H1 (cell line): ENCODE data around the gene ZFP2. TPM values are rescaled to one million over a fixed set of nuclear protein-coding genes. Genes with fewer than 3 reads are reported as not detected.

Experiments used
- CTCF ChIA-PET: fragments of 300-600 bp; sonication (Branson Sonifier 250); formaldehyde crosslinking; loops from one replicate; lab custom pipeline; 2021; ENCODE audit not compliant: partially characterized antibody; lab: Charles Lee
- POLR2A ChIA-PET: fragments of 300-600 bp; sonication (Branson Sonifier 250); formaldehyde crosslinking; loops from one replicate; lab custom pipeline; 2021; ENCODE audit warnings: inconsistent platforms; ENCODE audit not compliant: partially characterized antibody; lab: Charles Lee
- DNase-seq, 2 experiments: peaks; one replicate each; pipeline versions ENCODE4 v3.0.0 to v3.0.0-alpha.2; 2010 to 2022; ENCODE audit warnings: low spot score in 2 of 2, low read depth in 1 of 2, mixed read lengths in 1 of 2
- FAIRE-seq: peaks from 2 replicates; lab custom pipeline; 2011; peaks lifted over from hg19 to GRCh38; lab: Jason Lieb, UNC
- H2AFZ ChIP-seq: 2 replicates; pipeline ENCODE4 v1.8.1; 2012; ENCODE audit warnings: low read length, inconsistent platforms
- H2AK5ac ChIP-seq: 2 replicates; pipeline ENCODE4 v1.6.1; 2013; ENCODE audit warnings: low read depth, low read length
- H2BK120ac ChIP-seq: replicated peaks from 2 replicates; pipeline ENCODE3; 2013; ENCODE audit warnings: low read depth, low read length, inconsistent platforms
- H2BK12ac ChIP-seq: 2 replicates; pipeline ENCODE4 v1.6.1; 2013; ENCODE audit warnings: low read depth, low read length
- H2BK15ac ChIP-seq: 2 replicates; pipeline ENCODE4 v1.6.1; 2013; ENCODE audit warnings: low read length
- H2BK20ac ChIP-seq: 2 replicates; pipeline ENCODE4 v1.6.1; 2013; ENCODE audit warnings: low read length
- H2BK5ac ChIP-seq: 2 replicates; pipeline ENCODE4 v1.6.1; 2013; ENCODE audit warnings: low read depth, low read length
- H3K14ac ChIP-seq: 2 replicates; pipeline ENCODE4 v1.6.1; 2013; ENCODE audit warnings: inconsistent platforms; ENCODE audit not compliant: insufficient read length
- H3K18ac ChIP-seq: 2 replicates; pipeline ENCODE4 v1.6.1; 2013; ENCODE audit warnings: low read length; ENCODE audit errors: extremely low read depth
- H3K23ac ChIP-seq: 2 replicates; pipeline ENCODE4 v1.6.1; 2013; ENCODE audit warnings: inconsistent platforms; ENCODE audit not compliant: insufficient read length
- H3K23me2 ChIP-seq: 2 replicates; pipeline ENCODE4 v1.6.1; 2013; ENCODE audit warnings: low read depth, low read length
- H3K27ac ChIP-seq: 2 replicates; pipeline ENCODE4 v1.6.1; 2011; ENCODE audit warnings: low read depth, low read length, inconsistent platforms
- H3K27me3 ChIP-seq, 4 experiments: replicated peaks in 1 of 4; 1 replicate in 1 of 4; 2 replicates in 3 of 4; pipeline versions ENCODE4 v1.6.1 to v1.8.1; 2011 to 2013; ENCODE audit warnings: low read length in 3 of 4, mild to moderate bottlenecking in 3 of 4, inconsistent platforms in 2 of 4, mixed read lengths in 2 of 4, moderate library complexity in 1 of 4; ENCODE audit not compliant: control insufficient read depth in 3 of 4, insufficient read depth in 3 of 4; ENCODE audit errors: extremely low read depth in 1 of 4
- H3K36me3 ChIP-seq, 4 experiments: 2 replicates each; pipeline versions ENCODE4 v1.6.1 to v1.8.1; 2011 to 2013; ENCODE audit warnings: mild to moderate bottlenecking in 4 of 4, low read length in 3 of 4, moderate library complexity in 2 of 4, control low read depth in 1 of 4, inconsistent platforms in 1 of 4; ENCODE audit not compliant: insufficient read depth in 4 of 4, control insufficient read depth in 2 of 4
- H3K4ac ChIP-seq: replicated peaks from 2 replicates; pipeline ENCODE3; 2013; ENCODE audit warnings: low read length, low read depth, mixed read lengths, inconsistent platforms; ENCODE audit not compliant: insufficient read length
- H3K4me1 ChIP-seq, 4 experiments: replicated peaks in 1 of 4; 1 replicate in 1 of 4; 2 replicates in 3 of 4; pipeline versions ENCODE4 v1.6.1 to v1.8.1; 2011 to 2013; ENCODE audit warnings: low read length in 3 of 4, inconsistent platforms in 2 of 4, mixed read lengths in 1 of 4; ENCODE audit not compliant: insufficient read depth in 4 of 4, control insufficient read depth in 3 of 4
- H3K4me2 ChIP-seq, 2 experiments: 2 replicates each; pipeline versions ENCODE4 v1.6.1 to v1.8.1; 2011 to 2013; ENCODE audit warnings: low read depth in 2 of 2, low read length in 2 of 2, control low read depth in 1 of 2, inconsistent platforms in 1 of 2, mild to moderate bottlenecking in 1 of 2; ENCODE audit not compliant: insufficient read depth in 1 of 2
- H3K4me3 ChIP-seq, 4 experiments: fragments of 200-600, 300-600 bp in 1 of 4; sonication (generic), shearing (Covaris generic), sonication (Bioruptor Twin) in 1 of 4; 2 replicates each; pipeline versions ENCODE4 v1.5.1 to v1.8.1; 2011 to 2016; ENCODE audit warnings: low read length in 4 of 4, low read depth in 3 of 4, control low read depth in 2 of 4, inconsistent platforms in 2 of 4, mild to moderate bottlenecking in 2 of 4, mixed read lengths in 1 of 4, moderate library complexity in 1 of 4; ENCODE audit not compliant: insufficient read depth in 2 of 4; ENCODE audit errors: extremely low read depth in 1 of 4
- H3K56ac ChIP-seq: replicated peaks from 2 replicates; pipeline ENCODE3; 2013; ENCODE audit warnings: low read depth, mild to moderate bottlenecking, mixed read lengths, low read length, inconsistent platforms; ENCODE audit not compliant: insufficient read length
- H3K79me1 ChIP-seq: 2 replicates; pipeline ENCODE4 v1.6.1; 2013; ENCODE audit warnings: low read depth, low read length, control low read depth
- H3K79me2 ChIP-seq, 2 experiments: 2 replicates each; pipeline versions ENCODE4 v1.6.1 to v1.8.1; 2012 to 2013; ENCODE audit warnings: low read length in 2 of 2, mild to moderate bottlenecking in 2 of 2, inconsistent platforms in 1 of 2; ENCODE audit not compliant: insufficient read depth in 2 of 2, control insufficient read depth in 1 of 2
- H3K9ac ChIP-seq, 4 experiments: replicated peaks in 1 of 4; 1 replicate in 1 of 4; 2 replicates in 3 of 4; pipeline versions ENCODE4 v1.6.1 to v1.8.1; 2011 to 2013; ENCODE audit warnings: low read depth in 3 of 4, low read length in 3 of 4, control low read depth in 2 of 4, mild to moderate bottlenecking in 2 of 4, moderate library complexity in 2 of 4, inconsistent platforms in 1 of 4; ENCODE audit errors: extremely low read depth in 1 of 4
- H3K9me3 ChIP-seq, 2 experiments: 2 replicates each; pipeline versions ENCODE4 v1.6.1 to v1.8.1; 2012 to 2013; ENCODE audit warnings: mild to moderate bottlenecking in 2 of 2, moderate library complexity in 2 of 2, control low read depth in 1 of 2, inconsistent platforms in 1 of 2, low read depth in 1 of 2, low read length in 1 of 2, mixed read lengths in 1 of 2; ENCODE audit not compliant: insufficient read depth in 2 of 2
- H4K20me1 ChIP-seq, 2 experiments: replicated peaks in 1 of 2; 2 replicates each; pipeline versions ENCODE3 to v1.8.1; 2011 to 2013; ENCODE audit warnings: inconsistent platforms in 2 of 2, low read length in 2 of 2, mild to moderate bottlenecking in 1 of 2; ENCODE audit not compliant: insufficient read depth in 2 of 2, control insufficient read depth in 1 of 2
- H4K5ac ChIP-seq: 2 replicates; pipeline ENCODE4 v1.6.1; 2013; ENCODE audit warnings: low read length, low read depth, mixed read lengths, inconsistent platforms; ENCODE audit not compliant: insufficient read length
- H4K8ac ChIP-seq: 2 replicates; pipeline ENCODE4 v1.8.0; 2013; ENCODE audit warnings: mild to moderate bottlenecking, moderate library complexity, low read length, inconsistent platforms; ENCODE audit not compliant: insufficient read depth; ENCODE audit errors: extremely low read depth
- H4K91ac ChIP-seq: replicated peaks from 2 replicates; pipeline ENCODE3; 2013; ENCODE audit warnings: low read length, mixed read lengths, inconsistent platforms; ENCODE audit not compliant: insufficient read length
- BACH1 ChIP-seq: IDR thresholded peaks from 2 replicates; pipeline ENCODE4 v1.6.1; 2012; ENCODE audit warnings: low read length, improper control_type of control experiment
- HDAC6 ChIP-seq: IDR thresholded peaks from one replicate; pipeline ENCODE4 v1.7.1; 2012; ENCODE audit warnings: low read depth, mild to moderate bottlenecking, inconsistent platforms, low read length, moderate library complexity
- KDM1A ChIP-seq: fragments of 200-600, 300-600 bp; sonication (generic); IDR thresholded peaks from 2 replicates; pipeline ENCODE4 v1.7.1; 2016; ENCODE audit warnings: mild to moderate bottlenecking, low read length, borderline replicate concordance
- NANOG ChIP-seq: IDR thresholded peaks from 2 replicates; pipeline ENCODE4 v1.6.1; 2011; ENCODE audit warnings: low read length, low read depth, mild to moderate bottlenecking, inconsistent platforms; ENCODE audit not compliant: insufficient read depth, poor library complexity, severe bottlenecking
- RAD21 ChIP-seq, 2 experiments: IDR thresholded peaks in 1 of 2; conservative IDR thresholded peaks in 1 of 2; 2 replicates each; pipeline ENCODE4 v1.6.1; 2011; ENCODE audit warnings: low read depth in 2 of 2, low read length in 2 of 2, improper control_type of control experiment in 1 of 2, inconsistent platforms in 1 of 2, mild to moderate bottlenecking in 1 of 2, moderate library complexity in 1 of 2
- RBBP5 ChIP-seq: IDR thresholded peaks from 2 replicates; pipeline ENCODE4 v1.7.1; 2012; ENCODE audit warnings: low read depth, mild to moderate bottlenecking, inconsistent platforms, low read length, moderate library complexity, borderline replicate concordance
- SIN3A ChIP-seq, 2 experiments: IDR thresholded peaks in 1 of 2; conservative IDR thresholded peaks in 1 of 2; 2 replicates each; pipeline ENCODE4 v1.6.1; 2011 to 2012; ENCODE audit warnings: low read length in 2 of 2, improper control_type of control experiment in 1 of 2, low read depth in 1 of 2, mild to moderate bottlenecking in 1 of 2
- WGBS, 2 experiments: shearing (Covaris generic) in 1 of 2; methylation state at CpG; one replicate each; pipeline versions ENCODE4 v1.1.6 to v1.1.7; 2013 to 2015; ENCODE audit warnings: low lambda C conversion rate in 2 of 2, mixed read lengths in 2 of 2, inconsistent platforms in 1 of 2, low coverage in 1 of 2, missing lambda C conversion rate in 1 of 2; ENCODE audit not compliant: insufficient replicate concordance in 2 of 2, insufficient coverage in 1 of 2, insufficient read length in 1 of 2; ENCODE audit errors: extremely low coverage in 1 of 2, missing lambda C conversion rate in 1 of 2; 5-methylcytosine and 5-hydroxymethylcytosine counted together
- polyA plus RNA-seq, 7 experiments: library from polyadenylated mRNA; depleted of rRNA in 3 of 7; stranded (reverse) in 5 of 7; unstranded in 2 of 7; fragments of >200 nt in 5 of 7; fragments of 200-250 nt in 2 of 7; gene quantifications; 1 replicate in 5 of 7; 2 replicates in 1 of 7; 4 replicates in 1 of 7; pipeline versions ENCODE4 v1.2.1 to v1.2.3, GENCODE V29; 2011 to 2013; ENCODE audit warnings: missing spikeins in 2 of 7, mixed read lengths in 2 of 7
- total RNA-seq: library from RNA; stranded (reverse); fragmentation: NEBNext Ultra II Directional; extraction: Animal tissue kit (Norgen Biotek cat#: 25700); gene quantifications from 2 replicates; pipeline ENCODE4 v1.2.1, GENCODE V29; 2021
- TF ChIP-seq, protein P1 (sequence below): IDR thresholded peaks from 2 replicates; pipeline ENCODE4 v1.6.1; 2012; ENCODE audit warnings: inconsistent platforms
- TF ChIP-seq, protein P2 (sequence below): IDR thresholded peaks from 2 replicates; pipeline ENCODE4 v1.6.1; 2011; ENCODE audit warnings: low read length, improper control_type of control experiment

Gene ZFP2
- total and polyA plus RNA-seq, 2 of the 8 experiments (the other 6 are each of a cell fraction or from before 2014, with no cell fraction given) = 0.20 to 0.78 TPM

DNA sequence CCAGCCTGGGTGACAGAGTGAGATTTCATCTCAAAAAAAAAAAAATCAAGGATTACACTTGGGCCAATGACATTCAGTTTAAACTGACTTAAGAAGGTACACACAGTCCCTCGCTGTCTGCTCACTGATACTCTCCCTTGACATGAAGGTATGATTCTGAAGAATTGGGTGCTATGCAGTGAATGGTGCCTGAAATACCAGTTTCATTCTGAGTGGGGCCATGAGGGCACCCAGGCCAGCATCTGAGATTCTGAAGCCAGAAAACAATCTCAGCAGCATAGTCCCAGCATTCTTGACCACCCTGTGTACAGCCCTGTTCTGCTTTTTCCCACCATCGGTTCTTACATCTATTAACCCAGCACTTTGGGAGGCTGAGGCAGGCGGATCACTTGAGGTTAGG, 43.8 kb upstream of the ZFP2 start:
- CTCF ChIA-PET = interaction anchor here (0.7 kb wide), 1 partner anchor 141 kb away, joined by 3 read pairs; no protein-coding TSS in a partner anchor
- Histone ChIP-seq H3K9me3 (peaks cover 13 to 28% of the 10 kb centered on the region in 2 experiments; a peak in 3 of 4 replicates), H3K4ac (no peak overlapping the region), H3K4me2 (no peak overlapping the region), H3K23ac (no peak overlapping the region), H3K56ac (no peak overlapping the region), H3K27ac (no peak overlapping the region), H2AK5ac (no peak overlapping the region), H2AFZ (no peak overlapping the region), H2BK20ac (no peak overlapping the region), H3K4me3 (no peak overlapping the region), H3K4me1 (no peaks in the 10 kb centered on the region), H3K14ac (no peak overlapping the region), H4K5ac (no peak overlapping the region), H4K8ac (no peak overlapping the region), H2BK15ac (no peak overlapping the region), H2BK12ac (no peak overlapping the region), H3K36me3 (no peaks in the 10 kb centered on the region), H4K91ac (no peak overlapping the region), H3K9ac (no peak overlapping the region), H3K79me1 (no peaks in the 10 kb centered on the region), H3K18ac (no peak overlapping the region), H2BK120ac (no peak overlapping the region), H3K23me2 (no peaks in the 10 kb centered on the region), H3K27me3 (no peaks in the 10 kb centered on the region), H3K79me2 (no peaks in the 10 kb centered on the region), H2BK5ac (no peak overlapping the region), H4K20me1 (no peaks in the 10 kb centered on the region)
- no peak for DNase-seq
- POLR2A ChIA-PET = no interaction called here
- 80% methylated on average over 3 of the region's 3 CpGs; no CpG with 5 or more reads in 1 of the 2 experiments for WGBS, 2 experiments
- no peak for FAIRE-seq
- TF ChIP-seq, protein P1, sequence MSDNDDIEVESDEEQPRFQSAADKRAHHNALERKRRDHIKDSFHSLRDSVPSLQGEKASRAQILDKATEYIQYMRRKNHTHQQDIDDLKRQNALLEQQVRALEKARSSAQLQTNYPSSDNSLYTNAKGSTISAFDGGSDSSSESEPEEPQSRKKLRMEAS = no peak
- TF ChIP-seq HDAC6 = no peak
- TF ChIP-seq RBBP5 = no peak
- TF ChIP-seq, protein P2, sequence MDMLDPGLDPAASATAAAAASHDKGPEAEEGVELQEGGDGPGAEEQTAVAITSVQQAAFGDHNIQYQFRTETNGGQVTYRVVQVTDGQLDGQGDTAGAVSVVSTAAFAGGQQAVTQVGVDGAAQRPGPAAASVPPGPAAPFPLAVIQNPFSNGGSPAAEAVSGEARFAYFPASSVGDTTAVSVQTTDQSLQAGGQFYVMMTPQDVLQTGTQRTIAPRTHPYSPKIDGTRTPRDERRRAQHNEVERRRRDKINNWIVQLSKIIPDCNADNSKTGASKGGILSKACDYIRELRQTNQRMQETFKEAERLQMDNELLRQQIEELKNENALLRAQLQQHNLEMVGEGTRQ = no peak
- TF ChIP-seq RAD21 (IDR thresholded peaks at IDR 0.05 in 1 of 2, conservative IDR thresholded peaks at IDR 0.05 in 1 of 2; ENCODE audit: low read depth in 2 of 2, low read length in 2 of 2) = no peak
- no peak for TF ChIP-seq SIN3A (conservative IDR thresholded peaks at IDR 0.05 in 1 of 2, IDR thresholded peaks at IDR 0.05 in 1 of 2; ENCODE audit: low read depth in 1 of 2, low read length in 2 of 2)
- TF ChIP-seq BACH1 = no peak
- TF ChIP-seq KDM1A = no peak
- no peak for TF ChIP-seq NANOG
